NCI-H2107 (cell line): ENCODE measurements around the gene OPN4.

Experiments
- DNase-seq: peaks from one replicate; lab custom pipeline; 2025; lab: John Stamatoyannopoulos, UW

OPN4 gene

DNA sequence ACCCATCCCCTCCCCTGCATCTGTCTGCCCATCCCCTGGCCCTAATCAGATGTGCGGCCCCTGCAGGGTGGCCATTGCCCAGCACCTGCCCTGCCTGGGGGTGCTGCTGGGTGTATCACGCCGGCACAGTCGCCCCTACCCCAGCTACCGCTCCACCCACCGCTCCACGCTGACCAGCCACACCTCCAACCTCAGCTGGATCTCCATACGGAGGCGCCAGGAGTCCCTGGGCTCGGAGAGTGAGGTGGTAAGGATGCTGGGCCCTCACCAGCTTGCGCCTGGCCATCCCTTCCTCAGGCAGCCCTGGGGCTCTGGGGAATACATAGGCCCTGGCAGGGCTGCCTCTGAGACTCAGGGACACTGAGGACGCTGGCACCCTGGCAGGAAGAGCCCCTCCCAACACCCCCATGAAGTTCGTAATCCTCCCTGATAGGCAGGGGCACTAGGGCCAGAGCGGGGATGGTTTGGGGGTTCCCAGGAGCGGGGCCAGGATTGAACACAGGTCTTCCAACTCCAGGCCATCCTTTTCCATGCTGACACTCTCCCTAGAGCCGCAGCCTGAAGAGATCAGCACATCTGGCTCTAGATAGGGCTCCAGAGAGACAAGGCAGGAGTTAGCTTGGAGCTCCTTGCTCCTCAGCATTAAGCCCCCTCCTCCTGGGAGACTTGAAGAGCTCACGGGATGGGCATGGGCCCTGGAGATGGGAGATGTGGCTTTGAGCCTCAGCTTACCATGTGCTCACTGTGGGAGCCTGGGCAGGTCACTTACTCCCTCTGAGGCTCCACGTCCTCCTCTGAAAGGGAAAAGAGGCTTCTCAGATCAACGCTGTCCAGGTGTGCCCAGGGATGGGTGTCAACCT lies 8.1 kb downstream of the OPN4 start:
- no peak for DNase-seq

DNA sequence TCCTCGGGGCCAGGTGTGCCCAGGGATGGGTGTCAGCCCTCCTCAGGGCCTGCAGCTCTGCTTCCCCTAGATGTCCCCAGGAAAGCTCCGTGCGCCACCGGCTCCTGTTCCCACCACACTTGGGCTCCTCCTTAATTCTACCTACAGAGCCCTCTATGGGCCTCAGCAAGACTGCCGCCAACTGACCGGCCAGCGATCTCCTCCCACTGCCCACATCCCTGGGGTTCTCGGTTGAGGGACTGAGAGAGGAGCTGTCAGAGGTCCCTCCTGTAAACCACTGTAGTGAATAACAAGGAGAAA lies 8.6 kb downstream of the OPN4 start:
- DNase-seq = no peak

DNA sequence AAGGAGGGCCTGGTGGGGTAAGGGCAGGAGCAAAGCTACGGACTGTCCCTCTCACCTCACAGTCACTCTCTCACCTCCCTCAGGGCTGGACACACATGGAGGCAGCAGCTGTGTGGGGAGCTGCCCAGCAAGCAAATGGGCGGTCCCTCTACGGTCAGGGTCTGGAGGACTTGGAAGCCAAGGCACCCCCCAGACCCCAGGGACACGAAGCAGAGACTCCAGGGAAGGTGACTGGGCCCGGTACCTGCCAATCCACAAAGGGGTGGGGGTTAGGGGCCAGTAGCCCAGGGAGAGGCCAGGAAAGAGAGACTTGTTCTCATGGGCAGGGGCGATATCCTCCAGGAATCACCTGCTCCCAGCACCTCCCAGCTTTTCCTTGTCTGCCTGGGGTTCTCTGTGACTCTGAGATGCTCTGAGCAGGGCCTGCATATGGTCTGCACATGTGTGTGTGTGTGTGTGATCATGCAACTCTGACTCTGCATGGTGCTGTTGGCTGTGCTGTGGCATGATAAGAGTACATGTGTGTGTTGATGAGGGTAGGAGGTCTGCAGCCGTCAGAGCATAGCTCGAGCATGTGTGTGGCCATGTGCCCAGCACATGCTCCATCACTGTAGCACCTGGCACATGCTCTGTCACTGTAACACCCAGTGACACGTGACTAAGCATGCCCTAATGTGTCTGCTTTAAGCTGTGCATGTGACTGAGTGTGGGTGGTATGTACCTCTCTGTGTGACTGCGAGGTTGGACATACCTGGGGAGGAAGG lies 9.4 kb downstream of the OPN4 start:
- DNase-seq = no peak

DNA sequence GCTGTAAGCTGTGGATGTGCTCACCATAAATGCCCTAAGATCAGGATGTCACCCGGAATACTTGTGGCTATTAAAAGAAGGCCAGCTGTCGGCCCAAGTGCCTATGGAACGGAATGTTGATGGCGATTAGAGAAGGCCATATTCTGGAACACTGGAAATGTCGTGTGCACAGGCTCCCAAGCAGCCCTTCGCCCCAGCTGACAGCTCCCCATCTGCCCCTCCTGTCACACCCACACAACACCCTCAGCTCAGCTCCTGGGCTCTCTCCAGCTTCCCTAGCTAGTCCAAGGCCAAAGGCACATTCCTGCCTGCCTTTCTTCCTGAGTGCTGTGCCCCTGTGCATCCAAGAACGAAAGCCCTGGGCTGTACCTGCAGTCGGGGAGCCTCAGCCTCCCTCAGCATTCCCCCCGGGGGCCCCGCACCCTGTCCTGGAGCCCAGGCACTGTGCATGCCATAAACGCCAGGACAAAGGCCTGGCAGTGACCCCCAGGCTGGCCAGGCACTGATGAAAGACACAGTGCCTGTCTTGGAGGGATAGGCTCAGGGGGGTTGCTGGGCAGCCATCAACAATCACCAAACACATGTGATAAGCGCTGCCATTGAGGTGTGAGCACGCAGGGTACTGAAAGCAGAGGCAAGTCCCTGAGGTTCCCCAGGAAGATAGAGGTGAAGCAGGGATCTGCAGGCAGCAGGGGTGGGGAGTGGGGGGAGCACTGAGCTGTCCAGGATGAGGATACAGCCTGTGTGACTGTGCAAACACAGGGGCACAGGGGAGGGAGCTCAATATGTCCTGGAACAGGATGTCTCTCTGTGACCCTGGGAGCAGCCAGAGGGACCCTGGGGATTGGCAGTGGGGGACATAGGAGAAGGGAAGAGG lies 10.2 kb downstream of the OPN4 start:
- no peak for DNase-seq

DNA sequence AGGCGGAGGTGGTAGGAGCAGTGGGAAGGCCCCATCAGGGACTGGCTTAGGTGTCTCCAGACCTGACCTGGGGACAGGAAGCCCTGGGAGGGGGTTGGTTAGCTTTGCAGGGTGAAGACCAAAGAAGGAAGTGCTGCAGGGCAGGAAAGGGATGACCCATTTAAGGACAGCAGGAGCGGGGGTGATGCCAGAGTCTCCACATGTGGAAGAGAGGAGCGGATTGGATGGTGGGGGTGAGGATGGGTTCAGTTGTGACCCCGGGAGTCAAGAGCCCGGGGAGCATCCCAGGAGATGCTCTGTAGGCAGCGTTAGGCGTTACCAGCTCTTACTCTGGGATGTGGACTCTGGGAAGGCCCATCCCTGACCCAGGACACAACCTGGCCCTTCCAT lies 10.9 kb downstream of the OPN4 start:
- DNase-seq = no peak

DNA sequence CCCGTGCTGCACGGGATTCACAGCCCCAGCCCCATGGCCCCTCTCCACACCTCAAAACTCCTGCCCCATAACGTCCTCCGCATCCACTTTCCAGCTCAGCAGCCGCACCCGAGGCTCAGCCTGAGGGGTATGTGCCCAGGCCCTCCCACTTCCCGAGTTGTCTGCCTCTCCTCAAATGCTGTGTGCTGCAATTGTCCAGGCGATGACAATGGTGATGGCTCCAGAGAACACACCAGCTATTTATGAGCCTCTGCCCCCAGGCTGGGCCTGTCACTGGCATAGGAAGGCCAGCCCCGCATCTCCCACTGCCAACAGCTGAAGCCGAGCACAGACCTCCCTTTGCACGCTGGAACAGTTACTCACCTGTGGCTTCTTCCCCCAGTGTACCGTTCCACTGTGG lies 11.5 kb downstream of the OPN4 start:
- DNase-seq = no peak

DNA sequence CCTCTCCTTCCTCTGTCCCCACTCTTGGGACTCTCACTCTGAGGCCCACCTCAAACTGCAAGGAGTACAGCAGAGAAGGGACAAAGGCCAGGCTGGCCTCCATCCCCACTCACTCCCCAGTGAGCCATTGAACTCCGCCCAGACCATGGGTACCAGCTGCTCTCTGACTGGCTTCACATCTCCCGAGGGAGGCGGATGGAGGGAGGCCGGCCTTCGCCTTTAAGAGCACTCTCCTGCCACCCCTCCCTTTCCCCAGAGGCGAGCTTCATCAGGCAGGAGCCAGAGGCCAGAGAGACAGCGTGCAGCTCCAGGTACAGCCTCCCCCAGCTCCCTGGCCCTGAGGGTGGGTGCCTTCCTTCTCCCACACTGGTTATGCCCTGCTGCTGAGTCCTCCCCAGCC lies 12.2 kb downstream of the OPN4 start:
- no peak for DNase-seq

DNA sequence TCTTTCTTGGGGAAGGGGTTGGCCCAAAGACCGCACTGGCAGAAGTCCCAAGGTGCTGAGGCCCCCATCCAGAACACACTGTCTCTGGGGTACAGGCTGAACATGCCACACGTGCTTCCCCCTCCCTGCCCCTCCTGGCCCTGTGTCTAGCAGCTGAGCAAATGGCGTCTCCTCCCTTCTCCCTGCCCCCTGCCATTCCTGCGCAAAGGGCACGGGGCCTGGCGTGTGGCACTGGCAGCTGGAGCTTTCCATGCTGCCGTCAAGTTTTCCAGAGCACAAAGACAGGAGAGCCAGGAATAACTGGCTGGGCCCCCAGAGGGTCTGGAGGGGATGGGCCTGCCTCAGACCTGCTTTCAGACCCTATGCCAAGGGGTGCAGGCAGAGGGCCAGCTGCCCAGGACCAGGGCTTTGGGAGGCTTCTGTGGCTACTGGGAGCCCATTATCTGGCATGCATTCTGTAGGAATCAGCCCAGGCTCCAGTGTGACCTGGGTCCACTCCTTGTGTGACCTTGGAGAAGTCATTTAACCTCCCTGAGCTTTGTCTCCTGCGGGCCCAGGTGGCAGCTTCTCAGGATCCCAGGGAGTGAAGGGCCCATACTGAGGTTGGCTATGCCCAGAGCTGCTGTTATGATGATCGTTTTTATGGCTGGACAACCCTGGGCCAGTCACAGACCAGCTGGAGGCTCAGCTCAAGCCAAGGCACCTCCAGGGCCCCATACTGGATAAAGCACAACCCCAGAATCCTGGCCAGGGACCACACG lies 13.3 kb downstream of the OPN4 start:
- no peak for DNase-seq

DNA sequence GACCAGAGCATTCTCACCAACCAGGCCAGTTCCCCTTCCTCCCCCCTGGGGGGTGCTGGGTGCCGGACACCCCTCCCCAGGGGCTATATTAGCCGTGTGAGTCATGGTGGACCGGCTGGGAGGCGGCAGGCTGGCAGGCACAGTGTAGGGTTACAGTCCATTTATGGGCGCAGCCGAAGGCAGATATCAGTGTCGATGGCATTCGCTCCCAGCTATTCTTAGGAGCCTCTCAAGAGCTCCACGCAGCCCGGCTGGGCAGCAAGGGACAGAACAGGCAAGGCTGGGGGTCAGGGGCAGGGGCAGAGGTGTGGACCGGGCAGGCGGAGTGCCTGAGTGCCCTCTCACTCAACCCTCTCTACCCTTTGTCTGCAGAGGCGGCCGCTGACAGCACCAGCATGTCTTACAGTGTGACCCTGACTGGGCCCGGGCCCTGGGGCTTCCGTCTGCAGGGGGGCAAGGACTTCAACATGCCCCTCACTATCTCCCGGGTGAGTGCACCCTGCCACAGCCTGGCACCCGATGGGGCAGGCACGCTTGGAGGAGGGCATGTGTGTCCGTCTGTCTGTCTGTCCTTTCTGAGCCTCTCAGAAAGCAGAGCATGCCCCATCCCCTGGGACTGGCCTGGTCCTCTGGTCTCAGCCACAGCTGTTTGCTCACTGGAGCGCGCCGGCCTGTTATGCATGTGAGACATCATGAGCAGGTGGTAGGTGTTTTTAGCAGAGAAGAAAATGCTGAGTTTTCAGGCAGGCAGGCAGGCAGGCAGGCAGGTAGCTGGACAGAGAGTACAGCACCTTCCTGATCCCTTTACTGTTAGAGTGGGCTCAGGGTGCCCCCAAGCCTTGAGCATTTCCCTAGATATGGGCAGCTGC lies 14.2 kb downstream of the OPN4 start, which contains the start of gene LDB3:
TSS of gene LDB3 (plus strand) at position 215 of the 869 bp plus-strand sequence. CDS start at position 396, 181 bp downstream.
- peak; percentile 53 for DNase-seq

DNA sequence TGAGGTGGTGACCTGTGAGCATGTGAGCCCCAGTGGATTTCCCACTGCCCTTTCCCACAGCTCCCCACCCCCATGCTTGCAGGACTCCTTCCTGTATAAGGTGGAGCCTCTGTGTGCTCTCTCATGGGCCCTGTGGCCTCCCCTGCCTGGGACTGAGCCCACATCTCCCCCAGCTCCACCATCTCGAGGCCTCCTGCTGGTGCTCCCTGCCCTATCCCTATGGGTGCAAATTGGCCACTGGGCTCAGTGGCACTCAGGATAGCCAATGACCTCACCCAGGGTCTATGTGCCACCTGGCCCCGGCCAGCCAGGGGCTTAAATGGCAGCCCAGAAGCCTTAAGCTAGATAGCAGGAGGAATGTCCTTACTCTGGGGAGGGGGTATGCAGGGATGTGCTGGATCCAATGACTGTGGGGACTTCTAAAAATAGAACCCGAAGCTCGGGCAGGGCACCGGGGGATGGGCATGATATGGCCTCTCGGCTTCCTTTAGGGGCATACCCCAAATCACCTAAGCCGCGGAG lies 16.0 kb downstream of the OPN4 start:
- no peak for DNase-seq

DNA sequence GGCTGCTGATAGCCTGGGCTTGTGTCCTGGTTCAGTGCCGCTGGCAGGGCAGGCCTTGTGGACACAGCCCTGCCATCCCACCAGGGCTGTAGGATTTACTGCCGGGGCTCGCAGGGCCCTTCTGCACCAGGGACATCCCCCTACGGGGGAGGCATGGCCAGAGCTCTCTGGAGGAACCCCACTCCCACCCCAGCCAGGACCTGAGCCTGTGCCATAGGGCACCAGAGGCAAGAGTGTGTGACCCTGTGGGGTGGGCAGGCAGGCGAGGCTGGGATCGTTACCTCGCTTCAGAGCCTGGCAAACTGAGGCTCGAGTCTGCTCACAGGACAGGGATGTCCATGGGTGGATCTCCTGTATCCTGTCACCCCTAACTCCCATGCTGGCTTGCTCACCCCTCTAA lies 16.5 kb downstream of the OPN4 start:
- no peak for DNase-seq

DNA sequence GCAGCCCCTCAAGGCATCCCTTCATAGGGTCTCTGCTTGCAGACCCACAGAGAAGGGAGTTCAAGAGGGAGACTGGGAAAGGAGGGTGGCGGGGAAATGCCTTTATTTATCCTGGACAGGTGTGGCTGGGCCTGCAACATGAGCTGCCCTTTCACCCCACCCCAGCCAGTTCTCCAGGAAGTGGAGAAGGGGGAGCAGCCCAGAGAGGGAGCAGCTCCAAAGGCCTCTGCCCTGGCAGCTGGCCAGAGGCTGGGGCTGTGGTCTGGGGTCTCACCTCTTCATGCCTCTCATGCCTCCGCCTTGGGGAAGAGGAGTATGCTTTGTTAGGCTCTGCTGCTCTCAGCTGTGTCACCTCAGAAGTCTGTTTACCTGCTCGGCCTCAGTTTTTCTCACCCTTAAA lies 17.1 kb downstream of the OPN4 start:
- no peak for DNase-seq

DNA sequence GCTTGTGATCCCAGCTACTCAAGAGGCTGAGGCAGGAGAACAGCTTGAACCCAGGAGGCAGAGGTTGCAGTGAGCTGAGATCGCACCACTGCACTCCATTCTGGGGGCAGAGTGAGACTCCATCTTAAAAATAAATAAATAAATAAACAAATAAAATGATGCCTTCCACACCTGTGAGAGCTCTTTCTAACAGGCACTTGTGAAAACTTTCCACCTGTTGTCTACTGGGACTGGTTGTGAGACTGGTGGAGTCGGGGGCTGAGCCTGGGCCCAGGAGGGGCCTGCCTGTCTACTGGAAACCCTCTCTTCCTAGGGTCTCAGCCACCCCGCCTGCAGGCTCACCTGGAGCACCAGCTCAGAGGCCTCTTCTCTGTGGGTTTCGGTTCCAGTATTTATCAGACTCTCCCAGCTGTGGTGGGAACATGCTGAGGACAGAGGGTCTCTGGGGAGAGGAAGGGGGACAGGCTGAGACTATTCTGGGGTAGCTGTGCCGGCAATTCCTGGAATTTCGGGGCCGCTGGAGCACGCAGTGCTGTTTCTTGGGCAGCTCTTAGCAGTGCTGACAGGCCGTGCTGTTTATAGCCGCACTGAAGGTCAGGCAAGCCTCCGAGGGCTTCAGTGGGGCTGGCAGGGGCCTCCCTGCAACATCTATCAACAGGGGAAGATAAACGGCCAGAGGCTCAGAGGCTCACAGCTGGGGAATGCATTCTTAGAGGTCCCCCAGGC lies 17.8 kb downstream of the OPN4 start:
- no peak for DNase-seq

DNA sequence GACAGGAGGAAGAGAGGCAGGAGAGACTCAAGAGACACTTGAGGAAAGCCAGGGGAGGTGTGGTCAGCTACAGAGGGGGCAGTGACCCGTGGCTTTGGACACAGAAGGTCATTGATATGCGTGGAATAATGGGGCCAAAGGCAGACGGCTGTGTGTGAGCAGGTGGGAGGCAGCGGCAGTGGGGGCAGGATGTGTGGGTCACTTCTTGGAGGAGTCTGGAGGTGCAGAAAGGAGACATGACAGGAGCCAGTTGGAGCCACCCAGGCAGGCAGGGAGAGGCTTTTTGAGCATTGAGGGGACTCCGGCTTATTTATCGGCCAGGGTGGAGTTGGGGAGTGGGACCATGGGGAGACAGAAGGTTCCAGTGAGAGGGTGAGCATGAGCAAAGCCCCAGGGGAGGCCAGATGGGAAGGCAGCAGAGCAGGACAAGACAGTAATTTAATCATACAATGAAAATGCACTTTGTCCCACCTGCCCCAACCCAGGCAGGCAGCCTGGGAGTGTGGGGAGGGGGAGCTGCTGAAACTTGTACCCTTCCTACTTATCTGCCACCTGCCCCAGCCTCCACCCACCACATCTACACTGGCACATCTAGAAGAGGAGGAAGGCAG lies 19.0 kb downstream of the OPN4 start:
- DNase-seq = no peak

DNA sequence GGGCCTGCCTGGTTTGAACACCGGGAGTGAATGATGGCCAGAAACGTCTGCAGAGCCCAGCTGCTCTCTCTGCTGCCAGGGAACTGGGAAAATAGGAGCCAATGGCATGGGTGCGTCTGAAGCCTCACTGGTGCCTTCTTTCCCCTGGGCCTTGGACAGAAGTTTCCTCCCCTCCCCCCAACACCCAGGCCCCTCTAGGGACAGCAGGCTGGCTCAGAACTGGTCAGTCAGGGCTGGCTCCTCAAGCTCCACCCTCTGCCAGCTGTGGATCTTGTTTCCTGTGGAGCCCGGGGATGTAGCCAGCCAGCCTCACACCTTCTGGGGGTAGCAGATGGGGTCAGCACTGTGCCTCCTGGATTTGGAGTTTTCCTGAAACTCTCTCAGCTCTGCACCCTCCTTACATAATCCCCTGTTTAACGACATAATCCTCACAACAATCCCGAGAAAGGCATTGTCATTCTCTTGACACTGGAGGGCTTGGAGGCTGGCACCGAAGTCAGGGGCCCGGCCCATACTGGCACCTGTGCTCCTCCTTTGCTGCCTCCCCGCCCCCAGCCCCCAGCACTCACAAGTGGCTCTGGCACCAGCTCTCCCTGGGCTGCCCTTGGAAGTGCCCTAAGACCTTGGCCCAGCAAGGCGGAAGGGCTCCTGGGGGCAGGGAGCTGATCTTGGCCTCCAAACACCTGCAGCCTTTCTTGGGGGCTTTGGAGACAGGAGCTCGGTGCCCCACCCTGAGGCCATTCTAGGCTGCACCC lies 19.7 kb downstream of the OPN4 start:
- DNase-seq = no peak

DNA sequence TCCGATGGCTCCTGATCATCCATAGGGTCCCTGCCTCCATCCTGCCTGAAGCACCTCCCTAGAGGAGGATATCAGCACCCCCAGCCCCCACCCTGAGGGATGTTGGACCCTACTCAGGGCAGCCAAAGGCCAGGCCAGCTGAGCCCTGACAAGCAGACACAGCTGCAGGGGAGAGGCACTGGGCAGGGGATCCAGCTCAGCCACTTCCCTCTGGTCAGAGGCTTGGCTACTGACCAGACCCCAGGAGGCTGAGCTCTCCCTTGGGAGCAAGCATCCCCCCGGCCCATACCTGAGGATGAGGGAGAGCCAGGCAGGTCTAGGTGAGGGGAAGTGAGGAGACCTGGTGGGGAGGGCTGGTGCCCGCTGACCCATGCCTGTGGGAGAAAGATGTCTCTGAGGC lies 20.6 kb downstream of the OPN4 start:
- DNase-seq = no peak

DNA sequence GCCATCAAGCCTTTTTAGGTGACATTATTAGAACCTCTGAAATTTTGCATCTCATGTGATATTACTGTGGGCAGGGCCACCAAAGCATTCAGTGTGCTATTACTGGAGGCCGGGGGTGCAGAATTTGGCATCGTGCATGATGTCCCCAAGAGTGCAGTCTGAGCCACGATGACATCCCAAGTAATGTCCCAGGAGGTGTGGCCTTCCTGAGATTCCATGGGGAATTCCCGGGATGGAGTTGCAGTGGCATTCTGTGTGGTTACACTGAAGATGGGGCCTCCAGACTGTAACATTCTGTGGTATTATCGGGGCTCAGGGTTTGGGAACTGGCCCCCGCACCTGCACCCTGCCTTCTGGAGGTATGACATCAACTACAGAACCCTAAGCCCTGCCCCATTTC lies 23.0 kb downstream of the OPN4 start:
- no peak for DNase-seq

DNA sequence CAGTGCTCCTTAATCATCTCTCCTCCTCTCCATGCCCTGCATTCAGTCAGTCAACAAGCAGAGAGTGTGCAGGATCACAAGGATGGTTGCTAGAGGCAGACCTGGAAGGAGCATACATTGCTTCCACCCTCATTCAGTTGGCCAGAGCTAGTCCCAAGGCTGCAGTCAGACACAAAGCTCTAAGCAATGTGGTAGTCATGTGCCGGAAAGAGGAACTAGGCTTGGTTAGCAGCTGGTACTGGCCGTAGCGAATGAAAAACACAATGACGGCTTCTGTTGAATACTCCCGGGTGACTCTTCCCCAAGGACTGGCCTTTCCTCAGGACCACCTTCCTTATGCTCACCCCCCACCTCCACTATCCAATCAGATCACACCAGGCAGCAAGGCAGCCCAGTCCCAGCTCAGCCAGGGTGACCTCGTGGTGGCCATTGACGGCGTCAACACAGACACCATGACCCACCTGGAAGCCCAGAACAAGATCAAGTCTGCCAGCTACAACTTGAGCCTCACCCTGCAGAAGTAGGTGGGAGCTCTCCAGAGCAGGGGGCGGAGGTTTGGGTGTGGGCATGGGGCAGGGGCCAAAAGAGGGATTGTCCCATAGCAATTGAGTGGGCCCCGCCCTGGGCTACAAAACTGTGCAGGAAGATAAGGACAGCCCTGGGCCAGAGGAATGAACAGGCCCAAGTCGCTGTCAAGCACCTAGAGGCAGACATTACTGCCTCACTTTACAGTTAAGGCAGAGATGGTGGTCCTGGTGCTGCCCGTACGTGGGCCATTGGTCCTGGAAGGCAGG lies 24.8 kb downstream of the OPN4 start:
- DNase-seq = no peak
